HG03575 (cell line): ENCODE data around the gene GALNT10.

Experiments used
- ATAC-seq: cut with Tn5 transposase; IDR thresholded peaks from one replicate; pipeline ENCODE4 v1.9.1; 2021; ENCODE audit not compliant: unreplicated experiment, insufficient number of reproducible peaks, low FRiP score; ENCODE audit errors: extremely low read depth

The GALNT10 gene

GRCh38 chr5:154222414-154222813 is 31.9 kb downstream of the GALNT10 start:
- ATAC-seq, result no peak

DNA sequence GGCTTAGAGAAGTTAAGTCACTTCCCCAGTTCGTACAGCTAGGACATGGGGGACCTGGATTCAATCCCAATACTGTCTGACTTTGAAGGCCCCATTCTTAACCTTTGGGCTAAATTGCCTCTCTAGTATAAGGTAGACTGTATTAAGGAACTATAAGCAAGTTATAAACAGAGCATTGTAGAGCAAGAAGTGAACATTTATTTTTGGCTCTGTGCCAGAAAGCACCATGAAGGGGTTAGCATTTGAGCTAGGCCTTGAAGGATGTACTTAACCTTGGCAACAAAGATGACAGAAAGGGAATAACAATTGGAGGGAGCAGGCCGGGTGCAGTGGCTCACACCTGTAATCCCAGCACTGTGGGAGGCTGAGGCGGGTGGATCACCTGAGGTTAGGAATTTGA is 32.8 kb downstream of the GALNT10 start:
- no peak for ATAC-seq

DNA sequence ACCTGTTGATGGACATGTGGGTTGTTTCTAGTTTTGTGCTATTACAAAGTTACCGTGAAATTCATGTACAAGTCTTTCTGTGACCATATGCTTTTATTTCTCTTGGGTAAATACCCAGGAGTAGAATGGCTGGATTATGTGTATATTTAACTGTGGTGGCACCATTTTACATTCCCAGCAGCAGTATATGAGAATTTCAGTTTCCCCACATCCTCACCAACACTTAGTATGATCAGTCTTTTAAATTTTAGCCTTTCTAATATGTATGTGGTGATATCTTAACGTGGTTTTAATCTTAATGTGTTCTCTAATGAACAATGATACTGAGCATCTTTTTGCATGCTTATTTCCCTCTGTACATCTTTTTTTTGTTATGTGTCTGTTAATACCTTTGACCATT is 36.6 kb downstream of the GALNT10 start:
- ATAC-seq, result no peak

- peak; percentile 69 for ATAC-seq
Measured at GRCh38 chr5:154228696-154229095, 38.2 kb downstream of the GALNT10 start.

GRCh38 chr5:154230526-154230925 is 40.0 kb downstream of the GALNT10 start:
- no peak for ATAC-seq

GRCh38 chr5:154234551-154234950 is 44.0 kb downstream of the GALNT10 start:
- ATAC-seq, result no peak

DNA sequence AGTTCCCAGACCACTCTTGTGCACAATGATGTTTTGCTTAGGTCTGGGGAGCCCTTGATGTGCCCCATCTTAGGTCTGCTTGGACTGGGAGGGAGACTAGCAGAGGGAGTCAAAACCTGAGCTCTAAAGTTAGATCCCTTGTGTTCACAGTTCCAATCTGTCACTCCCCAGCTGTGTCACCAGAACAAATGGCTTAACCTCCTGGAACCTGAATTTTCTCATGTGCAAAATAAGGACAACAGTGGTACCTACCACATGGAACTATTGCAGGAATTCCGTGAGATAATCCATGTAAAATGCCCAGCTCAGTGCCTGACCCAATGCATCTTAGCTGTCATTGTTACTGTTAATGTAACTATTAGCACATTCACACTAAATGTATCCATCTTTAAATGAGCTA is 45.5 kb downstream of the GALNT10 start:
- ATAC-seq, result no peak

DNA sequence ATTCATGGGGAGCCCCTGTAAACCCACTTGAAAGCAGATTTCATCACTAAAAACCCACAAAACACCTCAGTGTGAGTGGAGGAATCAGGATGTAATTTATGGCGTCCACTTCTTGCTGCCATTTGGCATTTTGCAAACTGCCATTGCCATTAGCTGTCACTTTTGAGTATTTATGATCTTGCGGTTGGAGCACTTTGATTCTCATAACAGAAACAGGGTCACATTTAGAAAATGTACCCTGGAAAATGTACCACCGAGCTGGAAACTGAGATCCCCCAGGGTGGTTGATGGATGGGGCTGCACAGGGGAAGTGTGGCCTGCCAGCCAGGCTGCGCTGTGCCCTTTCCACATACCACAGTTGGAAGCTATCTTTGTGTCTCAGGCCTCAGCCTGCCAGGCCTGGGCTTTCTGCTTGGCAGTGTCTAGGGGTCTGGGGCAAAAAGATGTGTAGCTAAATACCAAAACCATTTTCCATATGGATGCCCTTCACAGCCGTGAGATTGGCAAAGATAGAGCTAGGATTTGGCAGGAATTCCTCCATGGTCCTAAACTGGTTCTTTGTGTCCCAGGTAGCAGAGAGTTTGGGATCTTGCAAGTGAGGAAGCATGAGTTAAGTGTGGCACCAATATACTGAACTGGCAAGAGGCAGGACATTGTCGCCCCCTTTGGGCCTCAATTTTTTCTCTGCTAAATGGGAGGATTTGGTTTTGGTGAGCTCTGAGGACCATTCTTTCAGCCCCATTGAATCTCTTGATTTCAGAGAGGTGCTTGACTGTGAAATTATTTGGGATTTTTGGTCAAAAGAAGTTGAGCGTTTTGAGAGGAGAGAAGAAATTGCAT is 46.2 kb downstream of the GALNT10 start:
- no peak for ATAC-seq

GRCh38 chr5:154237376-154237743 is 46.8 kb downstream of the GALNT10 start:
- no peak for ATAC-seq

DNA sequence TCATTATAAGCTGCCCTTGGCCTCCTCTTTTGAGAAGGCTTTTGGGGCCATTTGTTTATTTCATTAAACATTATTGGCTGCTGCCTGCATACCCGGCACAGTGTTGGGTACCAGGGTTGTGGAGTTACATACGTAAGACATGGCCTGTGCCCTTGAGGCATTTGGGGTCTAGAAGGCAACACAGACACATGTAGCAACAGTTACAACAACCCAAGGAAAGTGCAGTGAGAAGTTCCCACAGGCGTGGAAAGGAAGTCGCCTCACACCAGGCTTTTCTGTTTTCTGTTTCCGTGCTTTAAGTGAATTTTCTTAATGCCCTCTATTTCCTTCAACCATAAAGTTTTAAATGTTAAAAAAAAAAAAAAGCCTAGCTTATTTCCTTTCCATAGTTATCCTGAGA is 47.4 kb downstream of the GALNT10 start:
- no peak for ATAC-seq

DNA sequence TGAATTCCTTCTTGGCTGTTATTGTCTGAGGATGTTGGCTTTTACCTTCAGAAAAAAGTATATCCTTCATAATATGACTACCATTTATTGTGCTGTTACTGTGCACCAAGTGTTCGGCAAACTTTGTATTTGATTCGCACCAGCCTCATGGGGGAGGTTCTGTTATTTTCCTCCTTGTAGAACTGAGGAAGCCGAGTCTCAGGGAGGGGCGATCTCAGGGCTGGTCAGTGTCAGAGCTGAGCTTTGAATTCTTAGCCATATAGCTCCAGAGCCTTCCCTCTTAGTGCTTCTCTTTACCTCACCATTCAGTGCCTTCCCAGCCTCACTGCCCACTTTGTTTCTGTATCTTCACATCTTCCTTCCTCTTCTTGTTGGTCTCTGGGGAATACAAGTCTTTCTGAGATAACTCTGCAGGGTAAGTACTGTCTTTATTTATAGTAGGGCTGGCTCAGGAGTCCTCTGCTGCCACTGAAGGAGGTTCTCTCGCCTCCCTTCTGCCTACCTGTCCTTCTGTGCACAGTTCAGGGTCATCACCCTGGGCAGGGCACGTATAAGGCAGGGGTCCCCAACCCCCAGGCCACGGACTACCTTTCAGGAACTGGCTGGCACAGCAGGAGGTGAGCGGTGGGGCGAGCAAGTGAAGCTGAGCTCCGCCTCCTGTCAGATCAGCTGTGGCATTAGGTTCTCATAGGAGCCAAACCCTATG is 48.4 kb downstream of the GALNT10 start:
- ATAC-seq, result peak; percentile 33

DNA sequence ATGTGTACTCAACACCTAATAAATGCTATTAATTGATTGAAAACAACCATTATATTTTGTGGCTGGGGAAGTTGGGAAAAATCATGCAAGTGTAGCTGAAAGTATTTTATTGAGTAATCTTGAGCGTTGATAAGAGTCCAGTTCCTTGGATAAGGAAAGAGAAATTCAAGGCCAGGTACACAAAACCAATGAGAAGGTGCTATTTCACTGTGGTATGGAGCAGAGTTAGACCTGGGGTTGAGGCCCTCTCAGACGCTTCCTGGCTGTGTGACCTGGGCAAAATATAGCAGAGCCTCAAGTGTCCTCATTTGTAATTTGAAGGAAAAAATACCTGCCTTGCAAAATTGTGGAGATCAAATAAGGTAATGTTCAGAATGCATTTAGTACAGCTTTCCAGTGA is 50.1 kb downstream of the GALNT10 start:
- ATAC-seq, result no peak

DNA sequence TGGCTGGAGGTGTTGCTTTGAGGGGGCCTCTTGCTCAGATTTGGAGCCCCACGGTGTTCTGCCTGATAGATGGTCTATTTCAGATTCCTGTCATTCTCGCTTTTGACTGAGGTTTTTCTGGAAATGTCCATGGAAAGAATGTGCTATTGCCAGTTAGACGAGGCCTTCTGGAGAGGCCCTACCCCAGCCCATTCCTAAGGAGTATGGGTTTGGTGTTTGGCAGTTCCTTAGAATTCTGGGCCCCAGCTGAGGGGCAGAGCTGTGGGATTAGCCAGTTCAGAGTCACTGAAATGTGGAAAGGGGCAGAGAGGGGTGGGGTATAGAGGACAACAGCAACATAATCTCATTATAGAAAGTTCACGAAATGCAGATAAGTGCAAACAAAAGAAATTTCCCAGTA is 50.5 kb downstream of the GALNT10 start:
- ATAC-seq, result no peak

DNA sequence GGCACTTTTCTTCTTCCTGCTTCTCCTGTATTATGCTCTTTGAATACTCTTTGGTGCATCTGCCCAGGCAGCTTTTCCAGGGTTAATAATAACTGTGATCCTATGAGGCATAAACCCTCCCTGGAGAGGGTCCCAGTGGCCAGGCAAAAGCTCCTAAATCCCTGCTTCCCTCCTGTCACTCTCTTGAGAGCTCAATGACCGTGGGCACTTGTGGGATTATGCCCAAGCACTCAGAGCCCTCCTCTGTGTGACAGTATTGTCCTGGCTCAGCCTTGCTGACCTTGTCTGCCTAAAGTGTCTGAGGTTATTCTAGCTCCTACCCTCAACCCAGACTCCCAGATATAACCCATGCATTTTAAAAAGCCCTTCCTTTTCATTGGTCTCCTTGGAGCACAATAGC is 51.9 kb downstream of the GALNT10 start:
- no peak for ATAC-seq

- peak; percentile 45 for ATAC-seq
Measured at GRCh38 chr5:154242964-154243376, 52.4 kb downstream of the GALNT10 start.

DNA sequence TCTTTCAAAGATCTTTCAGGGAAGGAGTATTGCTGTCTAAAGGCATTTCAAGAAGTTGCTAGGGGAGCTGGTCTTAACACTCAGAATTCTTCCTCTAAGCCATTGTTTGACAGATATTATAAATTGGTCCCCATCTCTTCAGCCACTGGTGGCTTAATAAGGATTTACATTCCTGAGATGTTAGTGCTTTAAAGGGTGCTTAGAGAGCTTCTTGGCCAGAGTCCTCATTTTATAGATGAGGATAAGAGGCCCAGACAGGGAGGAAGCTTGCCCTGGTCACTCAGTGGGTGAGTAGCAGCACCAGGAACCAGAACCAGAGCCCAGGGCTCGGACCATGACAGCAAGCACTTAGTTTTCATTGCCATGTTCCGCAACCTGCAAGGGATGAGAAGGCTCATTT is 53.2 kb downstream of the GALNT10 start:
- ATAC-seq, result no peak

- ATAC-seq, result no peak
Measured at GRCh38 chr5:154244476-154244875, 53.9 kb downstream of the GALNT10 start.

GRCh38 chr5:154248691-154249090 is 58.2 kb downstream of the GALNT10 start:
- no peak for ATAC-seq

DNA sequence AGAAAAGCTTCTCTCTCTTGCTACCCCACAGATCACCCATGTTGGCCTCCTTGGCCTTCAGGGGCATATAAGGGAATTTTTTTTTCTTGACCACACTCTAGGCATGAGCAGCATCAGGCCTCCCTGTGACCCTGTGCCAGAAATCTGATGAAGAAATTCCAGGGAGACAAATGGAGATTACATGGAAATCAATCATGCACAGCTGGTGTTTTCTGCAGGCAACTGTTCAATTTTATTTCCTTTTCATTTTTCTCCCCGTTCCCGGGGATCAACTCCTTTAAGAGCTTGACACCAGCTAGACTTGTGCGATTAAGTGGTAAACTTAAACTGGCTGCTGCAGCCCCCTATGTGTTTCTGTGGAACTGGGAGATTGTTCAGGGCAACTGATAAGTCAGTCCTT is 59.3 kb downstream of the GALNT10 start:
- ATAC-seq, result no peak

DNA sequence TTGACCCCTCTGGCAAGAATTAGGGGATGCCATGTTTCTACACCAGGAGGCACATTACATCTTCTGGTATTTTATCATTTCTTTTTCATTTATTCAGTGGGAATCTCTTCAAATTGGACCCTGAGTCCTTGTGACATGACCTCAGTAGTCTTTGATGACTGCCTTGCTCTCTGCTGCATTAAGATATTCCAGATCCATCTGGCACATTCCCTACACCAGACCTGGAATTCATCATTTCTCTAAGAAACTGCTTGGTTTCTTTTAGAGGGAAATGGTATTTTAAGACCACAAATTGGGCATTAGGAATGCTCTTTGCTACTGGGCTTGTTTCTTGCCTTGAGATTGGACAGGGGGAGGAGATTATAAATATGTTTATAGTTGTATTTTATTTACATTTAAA is 61.0 kb downstream of the GALNT10 start:
- no peak for ATAC-seq

- ATAC-seq, result no peak
Measured at GRCh38 chr5:154253807-154254206, 63.3 kb downstream of the GALNT10 start.
